Esophagus squamous epithelium (tissue), 5 donors: Measurements from ENCODE around the gene DOP1A. TPM values are rescaled to one million over a fixed set of nuclear protein-coding genes. Genes with fewer than 3 reads are reported as not detected.

Source experiments
- DNase-seq: peaks from one replicate; lab custom pipeline; 2025; lab: John Stamatoyannopoulos, UW
- H3K27ac ChIP-seq, 4 donors: fragments of 200-600 bp; sonication (generic); one replicate each; pipeline ENCODE4 v1.5.1; 2016 to 2019; ENCODE audit warnings: mild to moderate bottlenecking in 1 of 4
- H3K27me3 ChIP-seq, 4 donors: fragments of 200-600 bp; sonication (generic); 1 replicate in 3 of 4; 2 replicates in 1 of 4; pipeline versions ENCODE4 v1.5.1 to v1.6.0; 2017 to 2021; ENCODE audit warnings: antibody characterized with exemption in 1 of 4
- H3K36me3 ChIP-seq, 3 donors: fragments of 200-600 bp; sonication (generic); one replicate each; pipeline ENCODE4 v1.5.1; 2016 to 2019
- H3K4me1 ChIP-seq, 3 donors: fragments of 200-600 bp; sonication (generic); one replicate each; pipeline ENCODE4 v1.5.1; 2017 to 2019
- H3K4me3 ChIP-seq, 4 donors: fragments of 200-600 bp; sonication (generic); 1 replicate in 3 of 4; 2 replicates in 1 of 4; pipeline ENCODE4 v1.5.1; 2016 to 2019; ENCODE audit warnings: mild to moderate bottlenecking in 2 of 4, moderate library complexity in 1 of 4
- H3K9me3 ChIP-seq, 3 donors: fragments of 200-600 bp; sonication (generic); one replicate each; pipeline ENCODE4 v1.5.1; 2016 to 2019
- CTCF ChIP-seq, 6 experiments: fragments of 450-650 bp in 4 of 6; fragments of 200-600 bp in 2 of 6; sonication (generic) in 2 of 6; IDR thresholded peaks; one replicate each; pipeline ENCODE4 v1.5.1; 2016 to 2019; ENCODE audit warnings: antibody characterized with exemption in 6 of 6, mild to moderate bottlenecking in 4 of 6, moderate library complexity in 4 of 6
- POLR2A ChIP-seq, 4 donors: fragments of 450-650 bp; IDR thresholded peaks; one replicate each; pipeline ENCODE4 v1.6.1; 2017; ENCODE audit warnings: antibody characterized with exemption in 4 of 4, mild to moderate bottlenecking in 4 of 4, moderate library complexity in 3 of 4
- WGBS, 2 donors: methylation state at CpG; one replicate each; pipeline ENCODE4 v1.1.5; 2018; 5-methylcytosine and 5-hydroxymethylcytosine counted together
- intact Hi-C: fragments of 100-400 bp; cut with DNase I; formaldehyde crosslinking; loops from one replicate; pipeline ENCODE4 v1.15.0; 2022
- total RNA-seq, 4 donors: library from RNA; depleted of rRNA; stranded (reverse); fragments of >200 nt; gene quantifications; one replicate each; pipeline ENCODE4 v1.1.0, GENCODE V29; 2016
- donor health status: DM: yes; HTN: yes; CAD: no.

The DOP1A gene
- 10 to 100 TPM; 19.0 to 40.2 (median 22.4) TPM for total RNA-seq

DNA sequence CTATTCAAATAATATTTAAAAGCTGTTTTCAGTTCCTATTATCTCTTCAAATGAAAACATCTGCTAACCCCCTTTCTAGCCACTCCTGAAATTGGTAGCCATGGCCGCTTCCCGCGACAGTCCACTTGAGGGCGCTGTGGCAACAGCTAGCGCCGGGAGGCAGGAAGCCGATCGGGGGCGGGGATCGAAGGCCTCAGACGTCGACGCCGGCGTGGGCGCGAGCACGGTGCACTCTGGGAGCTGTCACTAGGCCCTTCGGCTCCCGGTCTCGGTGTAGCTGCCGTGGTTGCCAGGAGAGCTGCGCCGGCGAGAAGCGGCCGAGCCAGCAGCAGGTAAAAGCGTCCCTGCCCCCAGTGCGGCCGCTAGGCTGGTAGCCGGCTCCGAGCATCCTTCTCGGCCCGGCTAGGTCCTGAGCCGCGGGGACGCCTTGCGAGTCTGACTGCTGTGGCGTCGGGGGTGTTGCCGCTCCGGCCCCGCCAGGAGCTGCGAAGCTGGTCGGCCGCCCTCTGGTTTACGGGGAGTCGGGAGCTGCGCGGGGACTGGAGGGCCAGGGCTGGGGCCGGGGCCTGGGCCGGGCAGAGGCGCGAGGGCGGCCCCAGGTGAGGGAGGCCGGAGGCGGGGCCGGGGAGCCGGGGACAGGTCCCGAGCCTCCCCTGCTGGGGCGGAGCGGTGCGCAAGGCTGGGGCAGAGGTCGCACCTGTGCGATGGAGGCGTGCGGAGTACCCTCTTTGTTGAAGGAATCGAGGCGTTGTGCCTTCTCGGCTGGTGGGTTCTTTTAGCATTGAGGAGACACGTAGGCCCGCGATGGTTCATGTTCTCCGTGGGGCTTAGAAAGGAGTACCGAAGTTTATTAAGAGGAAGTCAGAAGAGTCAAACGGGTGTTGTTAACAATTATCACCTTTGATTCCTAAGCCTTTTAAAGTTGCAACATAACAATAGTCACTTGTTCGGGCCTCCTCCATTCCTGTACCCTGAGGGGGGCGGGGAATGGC is at the start of gene DOP1A:
TSS of gene DOP1A (plus strand) at position 224 of the 992 bp plus-strand sequence. CDS start 29,307 bp downstream, outside the sequence.
- intact Hi-C loops = loop anchor here (10.0 kb wide), 1 partner anchor 127 kb away; the partner anchor contains the start of genes PGM3 and RWDD2A
- 1 to 5% methylated on average over 4 to 27 of the region's 78 CpGs for WGBS, 2 donors
- peaks cover 5 to 62% (median 29%) of the 10 kb centered on the region in 3 donors for H3K4me1 ChIP-seq

DNA sequence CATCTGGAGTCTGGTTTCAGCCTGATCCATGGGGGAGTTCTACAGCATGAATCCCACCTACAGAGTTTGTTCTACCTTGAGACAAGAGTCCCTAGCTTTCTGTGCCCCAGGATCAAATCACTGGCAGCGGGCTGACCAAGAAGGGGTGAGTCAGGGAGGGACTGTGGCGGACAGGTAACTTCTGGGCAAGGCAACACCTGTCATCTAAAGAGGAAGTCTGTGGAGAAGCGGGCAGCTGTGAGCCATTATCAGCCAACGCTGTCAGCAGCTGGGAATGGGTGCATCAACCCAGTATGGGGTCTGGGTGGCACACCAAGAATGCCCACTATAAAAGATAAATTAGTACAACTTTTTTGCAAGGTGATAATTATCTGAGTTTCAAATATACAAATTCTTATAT is 47.7 kb upstream of the DOP1A start:
- 93 to 98% methylated on average over 4 of the region's 4 CpGs for WGBS, 2 donors
- H3K36me3 ChIP-seq = peaks cover 0 to 68% (median 0%) of the 10 kb centered on the region in 3 donors
- H3K27ac ChIP-seq = no peak overlapping the region
- H3K9me3 ChIP-seq = peaks cover 0 to 2% (median 0%) of the 10 kb centered on the region in 3 donors
- DNase-seq = no peak
- intact Hi-C loops = no loop called here
- TF ChIP-seq POLR2A (IDR thresholded peaks at IDR 0.05) = no peak
- no peak for TF ChIP-seq CTCF (IDR thresholded peaks at IDR 0.05)
- H3K4me3 ChIP-seq = no peak overlapping the region
- H3K27me3 ChIP-seq = no peaks in the 10 kb centered on the region
- H3K4me1 ChIP-seq = no peaks in the 10 kb centered on the region

More for the DNA sequence above, at the start of gene DOP1A:
- Histone ChIP-seq H3K4me3 (peak within 1 kb of the TSS; percentile 80 to 99 (median 92)), H3K9me3 (no peaks in the 10 kb centered on the region), H3K36me3 (no peaks in the 10 kb centered on the region), H3K27me3 (no peaks in the 10 kb centered on the region), H3K27ac (peak within 1 kb of the TSS; percentile 95 to 97 (median 96))
- peak; percentile 70 for DNase-seq
- TF ChIP-seq CTCF (IDR thresholded peaks at IDR 0.05) (peak; percentile 91 to 99 (median 96)), POLR2A (IDR thresholded peaks at IDR 0.05) (peak in 3 of 4 donors; percentile 27 to 69 (median 53))

- TF ChIP-seq POLR2A (IDR thresholded peaks at IDR 0.05) (no peak), CTCF (IDR thresholded peaks at IDR 0.05) (no peak)
- H3K4me3 ChIP-seq = no peak overlapping the region
- 93 to 100% methylated on average over 2 to 4 of the region's 6 CpGs for WGBS, 2 donors
- intact Hi-C loops = no loop called here
- no peaks in the 10 kb centered on the region for H3K27me3 ChIP-seq
- no peaks in the 10 kb centered on the region for H3K4me1 ChIP-seq
- no peak overlapping the region for H3K27ac ChIP-seq
- peaks cover 0 to 33% (median 0%) of the 10 kb centered on the region in 3 donors for H3K36me3 ChIP-seq
- peaks cover 0 to 19% (median 6%) of the 10 kb centered on the region in 3 donors for H3K9me3 ChIP-seq
- no peak for DNase-seq
Observed at GRCh38 chr6:83031689-83032088, 35.8 kb upstream of the DOP1A start.

DNA sequence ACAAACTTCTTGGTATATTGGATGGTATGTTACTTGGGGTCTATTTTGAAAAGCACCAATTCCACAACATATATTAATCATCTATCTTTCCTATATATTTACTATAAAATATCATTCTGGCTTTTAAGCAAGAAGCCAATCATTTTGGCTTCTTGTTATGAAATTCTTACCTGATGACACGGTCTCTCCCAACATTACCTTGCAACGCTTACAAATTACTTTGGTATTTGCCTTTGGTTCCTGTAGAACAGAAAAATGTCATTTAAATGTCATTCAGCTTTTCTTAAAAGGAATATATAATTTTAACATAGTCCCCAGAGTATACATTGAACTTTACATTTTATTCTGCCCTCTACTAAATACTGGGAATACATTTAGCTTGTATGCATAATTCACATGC is 29.2 kb upstream of the DOP1A start:
- peaks cover 0 to 9% (median 0%) of the 10 kb centered on the region in 3 donors for H3K36me3 ChIP-seq
- intact Hi-C loops = no loop called here
- WGBS, 2 donors = 95% methylated on average over 2 of the region's 2 CpGs
- H3K27ac ChIP-seq = no peak overlapping the region
- TF ChIP-seq POLR2A (IDR thresholded peaks at IDR 0.05) = no peak
- TF ChIP-seq CTCF (IDR thresholded peaks at IDR 0.05) = no peak
- H3K4me1 ChIP-seq = no peaks in the 10 kb centered on the region
- no peaks in the 10 kb centered on the region for H3K9me3 ChIP-seq
- no peak overlapping the region for H3K4me3 ChIP-seq
- no peaks in the 10 kb centered on the region for H3K27me3 ChIP-seq
- no peak for DNase-seq
